ENCODE measurements around the gene RPS6KA2.
A peak's percentile ranks its signal among the peaks of the same experiment; 100 is the strongest.

Gene RPS6KA2

GRCh38 chr6:166483573-166484250 is 143.3 kb downstream of the RPS6KA2 start:
- no peak overlapping the region for H3K4me3 ChIP-seq (replicated peaks; ENCODE audit: low read depth, low read length)
- TF ChIP-seq CTCF (IDR thresholded peaks at IDR 0.05; ENCODE audit: low read length, missing control alignments), result no peak
- no peak for DNase-seq (ENCODE audit: low read depth)

GRCh38 chr6:166483026-166483425 is 144.0 kb downstream of the RPS6KA2 start:
- DNase-seq (ENCODE audit: low read depth), result no peak

GRCh38 chr6:166478782-166479592 is 148.1 kb downstream of the RPS6KA2 start:
- DNase-seq (ENCODE audit: low read depth), result no peak
- TF ChIP-seq CTCF (IDR thresholded peaks at IDR 0.05; ENCODE audit: low read length, missing control alignments), result no peak
- H3K4me3 ChIP-seq (replicated peaks; ENCODE audit: low read depth, low read length), result no peak overlapping the region

More at GRCh38 chr6:166483026-166483425, 144.0 kb downstream of the RPS6KA2 start:
- no peak for TF ChIP-seq CTCF (IDR thresholded peaks at IDR 0.05; ENCODE audit: low read length, missing control alignments)
- no peak overlapping the region for H3K4me3 ChIP-seq (replicated peaks; ENCODE audit: low read depth, low read length)

GRCh38 chr6:166477647-166478365 is 149.2 kb downstream of the RPS6KA2 start:
- TF ChIP-seq CTCF (IDR thresholded peaks at IDR 0.05; ENCODE audit: low read length, missing control alignments), result no peak
- H3K4me3 ChIP-seq (replicated peaks; ENCODE audit: low read depth, low read length), result no peak overlapping the region
- DNase-seq (ENCODE audit: low read depth), result peak; percentile 17

GRCh38 chr6:166476634-166477215 is 150.3 kb downstream of the RPS6KA2 start:
- H3K4me3 ChIP-seq (replicated peaks; ENCODE audit: low read depth, low read length), result no peak overlapping the region
- TF ChIP-seq CTCF (IDR thresholded peaks at IDR 0.05; ENCODE audit: low read length, missing control alignments), result no peak
- no peak for DNase-seq (ENCODE audit: low read depth)

GRCh38 chr6:166476061-166476591 is 150.9 kb downstream of the RPS6KA2 start:
- no peak overlapping the region for H3K4me3 ChIP-seq (replicated peaks; ENCODE audit: low read depth, low read length)
- no peak for DNase-seq (ENCODE audit: low read depth)
- TF ChIP-seq CTCF (IDR thresholded peaks at IDR 0.05; ENCODE audit: low read length, missing control alignments), result no peak
